Stomach (tissue), 9 donors: ENCODE data around the gene EML6. TPM values are rescaled to one million over a fixed set of nuclear protein-coding genes. Genes with fewer than 3 reads are reported as not detected.

ENCODE experiments used
- DNase-seq, 2 donors: peaks; one replicate each; pipeline versions ENCODE4 v3.0.0 to v3.0.0-alpha.2; 2013 to 2019
- H3K27ac ChIP-seq, 5 donors: fragments of 200-600 bp in 4 of 5; sonication (generic) in 4 of 5; one replicate each; pipeline ENCODE4 v1.5.1; 2013 to 2019; ENCODE audit warnings: mild to moderate bottlenecking in 1 of 5, moderate library complexity in 1 of 5
- H3K27me3 ChIP-seq, 3 donors: fragments of 200-600 bp; sonication (generic); one replicate each; pipeline ENCODE4 v1.5.1; 2017 to 2019; ENCODE audit warnings: mixed run types in 1 of 3
- H3K36me3 ChIP-seq, 4 donors: fragments of 200-600 bp; sonication (generic); 1 replicate in 3 of 4; 2 replicates in 1 of 4; pipeline ENCODE4 v1.5.1; 2016 to 2019
- H3K4me1 ChIP-seq, 4 donors: fragments of 200-600 bp; sonication (generic); one replicate each; pipeline ENCODE4 v1.5.1; 2016 to 2019
- H3K4me3 ChIP-seq, 4 donors: fragments of 200-600 bp; sonication (generic) in 3 of 4; one replicate each; pipeline ENCODE4 v1.5.1; 2016 to 2019; ENCODE audit warnings: mild to moderate bottlenecking in 1 of 4
- H3K9me3 ChIP-seq, 4 donors: fragments of 200-600 bp; sonication (generic); one replicate each; pipeline ENCODE4 v1.5.1; 2016 to 2019
- CTCF ChIP-seq, 7 experiments: fragments of 450-650 bp in 4 of 7; fragments of 200-600 bp in 3 of 7; sonication (generic) in 3 of 7; IDR thresholded peaks; one replicate each; pipeline ENCODE4 v1.5.1; 2016 to 2019; ENCODE audit warnings: antibody characterized with exemption in 7 of 7, control low read depth in 2 of 7, mild to moderate bottlenecking in 1 of 7
- EP300 ChIP-seq: sonication (generic); formaldehyde crosslinking; IDR thresholded peaks from one replicate; pipeline ENCODE4 v1.6.1; 2017; ENCODE audit warnings: antibody characterized with exemption
- POLR2A ChIP-seq, 4 donors: fragments of 450-650 bp; IDR thresholded peaks; one replicate each; pipeline ENCODE4 v1.6.1; 2016; ENCODE audit warnings: antibody characterized with exemption in 4 of 4, control low read depth in 2 of 4, mild to moderate bottlenecking in 1 of 4, moderate library complexity in 1 of 4
- POLR2AphosphoS5 ChIP-seq, 3 donors: sonication (generic); formaldehyde crosslinking; IDR thresholded peaks; one replicate each; pipeline ENCODE4 v1.6.1; 2016; ENCODE audit warnings: antibody characterized with exemption in 3 of 3
- WGBS, 5 donors: extraction: QIAGEN DNeasy Blood & Tissue Kit in 3 of 5; methylation state at CpG; one replicate each; pipeline versions ENCODE4 v1.1.5 to v1.1.7; 2013 to 2018; 5-methylcytosine and 5-hydroxymethylcytosine counted together
- intact Hi-C: fragments of 100-400 bp; cut with DNase I; formaldehyde crosslinking; loops from one replicate; pipeline ENCODE4 v1.15.1; 2023; ENCODE audit warnings: low total_unique reads
- polyA plus RNA-seq, 3 donors: library from polyadenylated mRNA; stranded (reverse); fragments of 200-250 nt; gene quantifications; one replicate each; pipeline ENCODE4 v1.2.3, GENCODE V29; 2013
- total RNA-seq, 5 donors: library from RNA; depleted of rRNA; stranded (reverse); fragments of >200 nt; gene quantifications; one replicate each; pipeline versions ENCODE4 v1.1.0 to v1.2.3, GENCODE V29; 2014 to 2016
- donor health status: healthy with polysubstance abuse.
- donor health status: Bipolar disorder and iron deficiency.
- donor health status: healthy.

EML6 gene
- total and polyA plus RNA-seq, 8 donors = 0.45 to 10.1 (median 1.8) TPM; not detected in 1

GRCh38 chr2:54726940-54727339 lies 3.5 kb downstream of the EML6 start:
- WGBS, 5 donors = 69 to 79% (median 72%) methylated on average over 2 of the region's 2 CpGs
- H3K4me1 ChIP-seq = peaks cover 7 to 26% (median 22%) of the 10 kb centered on the region in 4 donors
- intact Hi-C loops = no loop called here
- H3K4me3 ChIP-seq = no peak overlapping the region
- no peaks in the 10 kb centered on the region for H3K36me3 ChIP-seq
- DNase-seq = no peak
- TF ChIP-seq POLR2A (IDR thresholded peaks at IDR 0.05) = no peak
- no peak for TF ChIP-seq CTCF (IDR thresholded peaks at IDR 0.05)
- TF ChIP-seq EP300 = no peak
- no peak for TF ChIP-seq POLR2AphosphoS5 (IDR thresholded peaks at IDR 0.05)
- no peak overlapping the region for H3K27ac ChIP-seq
- peaks cover 0 to 20% (median 11%) of the 10 kb centered on the region in 3 donors for H3K27me3 ChIP-seq
- H3K9me3 ChIP-seq = no peaks in the 10 kb centered on the region

GRCh38 chr2:54728669-54729120 lies 5.2 kb downstream of the EML6 start:
- no peak overlapping the region for H3K4me3 ChIP-seq
- H3K4me1 ChIP-seq = peaks cover 4 to 17% (median 15%) of the 10 kb centered on the region in 4 donors
- H3K9me3 ChIP-seq = no peaks in the 10 kb centered on the region
- intact Hi-C loops = no loop called here
- no peaks in the 10 kb centered on the region for H3K36me3 ChIP-seq
- peaks cover 0 to 20% (median 11%) of the 10 kb centered on the region in 3 donors for H3K27me3 ChIP-seq
- WGBS, 5 donors = 68 to 89% (median 83%) methylated on average over 4 of the region's 4 CpGs
- no peak for DNase-seq
- H3K27ac ChIP-seq = no peak overlapping the region
- TF ChIP-seq CTCF (IDR thresholded peaks at IDR 0.05) (no peak), POLR2AphosphoS5 (IDR thresholded peaks at IDR 0.05) (no peak), EP300 (no peak), POLR2A (IDR thresholded peaks at IDR 0.05) (no peak)

GRCh38 chr2:54735636-54736035 lies 12.2 kb downstream of the EML6 start:
- WGBS, 5 donors = 34 to 59% (median 52%) methylated on average over 2 of the region's 2 CpGs
- no peak overlapping the region for H3K27ac ChIP-seq
- DNase-seq = no peak
- no peaks in the 10 kb centered on the region for H3K9me3 ChIP-seq
- no peak overlapping the region for H3K4me3 ChIP-seq
- no peaks in the 10 kb centered on the region for H3K4me1 ChIP-seq
- no peak for TF ChIP-seq POLR2AphosphoS5 (IDR thresholded peaks at IDR 0.05)
- H3K36me3 ChIP-seq = no peaks in the 10 kb centered on the region
- H3K27me3 ChIP-seq = no peaks in the 10 kb centered on the region
- intact Hi-C loops = no loop called here

GRCh38 chr2:54738281-54738680 lies 14.8 kb downstream of the EML6 start:
- intact Hi-C loops = no loop called here
- Histone ChIP-seq H3K4me1 (no peaks in the 10 kb centered on the region), H3K36me3 (no peaks in the 10 kb centered on the region), H3K27me3 (no peaks in the 10 kb centered on the region), H3K27ac (no peak overlapping the region), H3K4me3 (no peak overlapping the region), H3K9me3 (no peaks in the 10 kb centered on the region)
- no peak for DNase-seq
- no peak for TF ChIP-seq POLR2AphosphoS5 (IDR thresholded peaks at IDR 0.05)
- TF ChIP-seq CTCF (IDR thresholded peaks at IDR 0.05) = no peak
- no peak for TF ChIP-seq POLR2A (IDR thresholded peaks at IDR 0.05)
- TF ChIP-seq EP300 = no peak

- H3K36me3 ChIP-seq = no peaks in the 10 kb centered on the region
- H3K27ac ChIP-seq = no peak overlapping the region
- TF ChIP-seq EP300 (no peak), CTCF (IDR thresholded peaks at IDR 0.05) (no peak), POLR2AphosphoS5 (IDR thresholded peaks at IDR 0.05) (no peak), POLR2A (IDR thresholded peaks at IDR 0.05) (no peak)
- H3K4me3 ChIP-seq = no peak overlapping the region
- DNase-seq = no peak
- WGBS, 5 donors = 73 to 84% (median 79%) methylated on average over 2 of the region's 2 CpGs
- no peaks in the 10 kb centered on the region for H3K4me1 ChIP-seq
- no peaks in the 10 kb centered on the region for H3K27me3 ChIP-seq
- intact Hi-C loops = no loop called here
- H3K9me3 ChIP-seq = no peaks in the 10 kb centered on the region
Measured at GRCh38 chr2:54740333-54740732, 16.9 kb downstream of the EML6 start.
